Ascending aorta (tissue), 2 donors: Measurements from ENCODE around the gene GLS. TPM values are rescaled to one million over a fixed set of nuclear protein-coding genes. Genes with fewer than 3 reads are reported as not detected.
A peak's percentile ranks its signal among the peaks of the same experiment; 100 is the strongest.
"Not testable (repeated sequence)": the region's sequence is repeated elsewhere in the genome, so short reads cannot be mapped to it uniquely, and the experiment has no call there.

Experiments used
- DNase-seq, 2 donors: peaks; one replicate each; pipeline ENCODE4 v3.0.0-alpha.2; 2019; ENCODE audit warnings: low spot score in 2 of 2
- H3K27ac ChIP-seq, 2 donors: fragments of 200-600 bp; sonication (generic); one replicate each; pipeline ENCODE4 v1.5.1; 2016 to 2017; ENCODE audit warnings: mild to moderate bottlenecking in 1 of 2
- H3K27me3 ChIP-seq: fragments of 200-600 bp; sonication (generic); one replicate; pipeline ENCODE4 v1.5.1; 2017
- H3K36me3 ChIP-seq, 2 donors: fragments of 200-600 bp; sonication (generic); one replicate each; pipeline ENCODE4 v1.5.1; 2016
- H3K4me1 ChIP-seq, 2 donors: fragments of 200-600 bp; sonication (generic); one replicate each; pipeline ENCODE4 v1.5.1; 2016 to 2017; ENCODE audit warnings: mild to moderate bottlenecking in 1 of 2
- H3K4me3 ChIP-seq, 2 donors: fragments of 200-600 bp; sonication (generic); one replicate each; pipeline ENCODE4 v1.5.1; 2016 to 2017; ENCODE audit warnings: mild to moderate bottlenecking in 1 of 2
- H3K9me3 ChIP-seq, 2 donors: fragments of 200-600 bp; sonication (generic); one replicate each; pipeline ENCODE4 v1.5.1; 2016
- CTCF ChIP-seq, 3 experiments: fragments of 200-600 bp in 2 of 3; fragments of 450-650 bp in 1 of 3; sonication (generic) in 2 of 3; IDR thresholded peaks; one replicate each; pipeline ENCODE4 v1.5.1; 2016 to 2019; ENCODE audit warnings: antibody characterized with exemption in 3 of 3, mild to moderate bottlenecking in 1 of 3, moderate library complexity in 1 of 3
- intact Hi-C: fragments of 100-400 bp; cut with DNase I; formaldehyde crosslinking; loops from one replicate; pipeline ENCODE4 v1.15.1; 2023
- total RNA-seq: library from RNA; depleted of rRNA; stranded (reverse); fragments of >200 nt; gene quantifications from one replicate; pipeline ENCODE4 v1.1.0, GENCODE V29; 2016

The GLS gene
- total RNA-seq, 1 donor from 2014 or later: 132 TPM

DNA sequence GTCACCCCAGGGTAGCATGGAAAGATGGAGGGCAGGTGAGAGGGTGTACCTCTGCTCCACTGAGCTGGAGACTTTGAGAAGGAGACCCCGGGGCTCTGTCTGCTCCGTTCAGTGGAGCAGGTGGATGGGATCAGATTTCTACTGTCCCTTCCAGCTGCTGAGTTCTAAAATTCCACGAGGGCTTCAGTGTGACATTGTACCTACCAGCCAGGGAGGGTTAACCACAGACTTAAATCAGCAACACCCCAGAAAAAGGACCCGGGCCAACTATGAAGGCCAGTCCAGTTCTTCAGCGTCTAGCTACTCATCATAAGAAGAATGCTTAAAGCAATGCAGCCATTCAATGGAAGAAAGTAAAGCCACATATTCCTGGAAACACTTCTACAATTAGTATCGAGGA, 109.5 kb downstream of the GLS start:
- intact Hi-C loops: no loop called here
- Histone ChIP-seq H3K27ac (no peak overlapping the region), H3K4me1 (no peaks in the 10 kb centered on the region), H3K9me3 (no peaks in the 10 kb centered on the region), H3K36me3 (peaks cover 69 to 86% of the 10 kb centered on the region in 2 donors), H3K4me3 (no peak overlapping the region), H3K27me3 (no peaks in the 10 kb centered on the region)
- no peak for DNase-seq
- TF ChIP-seq CTCF (IDR thresholded peaks at IDR 0.05): no peak

DNA sequence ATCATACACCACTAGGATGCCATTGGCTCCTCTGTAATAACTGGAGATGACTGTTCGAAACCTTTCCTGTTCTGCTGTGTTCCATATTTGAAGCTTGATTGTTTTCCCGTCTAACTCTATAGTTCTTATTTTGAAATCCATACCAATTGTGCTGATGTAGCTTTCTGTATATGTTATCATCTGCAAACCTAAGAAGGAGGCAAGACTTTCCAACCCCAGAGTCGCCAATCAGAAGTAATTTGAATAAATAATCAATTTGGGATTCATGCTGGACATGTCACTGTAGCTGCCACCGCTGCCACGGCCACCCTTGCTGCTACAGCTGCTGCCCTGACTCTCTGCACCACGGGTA, 112.6 kb downstream of the GLS start:
- intact Hi-C loops: no loop called here
- no peak for TF ChIP-seq CTCF (IDR thresholded peaks at IDR 0.05)
- no peaks in the 10 kb centered on the region for H3K27me3 ChIP-seq
- no peaks in the 10 kb centered on the region for H3K9me3 ChIP-seq
- H3K36me3 ChIP-seq: peaks cover 65 to 86% of the 10 kb centered on the region in 2 donors
- H3K4me3 ChIP-seq: no peak overlapping the region
- no peak overlapping the region for H3K27ac ChIP-seq
- DNase-seq: no peak
- H3K4me1 ChIP-seq: no peaks in the 10 kb centered on the region

DNA sequence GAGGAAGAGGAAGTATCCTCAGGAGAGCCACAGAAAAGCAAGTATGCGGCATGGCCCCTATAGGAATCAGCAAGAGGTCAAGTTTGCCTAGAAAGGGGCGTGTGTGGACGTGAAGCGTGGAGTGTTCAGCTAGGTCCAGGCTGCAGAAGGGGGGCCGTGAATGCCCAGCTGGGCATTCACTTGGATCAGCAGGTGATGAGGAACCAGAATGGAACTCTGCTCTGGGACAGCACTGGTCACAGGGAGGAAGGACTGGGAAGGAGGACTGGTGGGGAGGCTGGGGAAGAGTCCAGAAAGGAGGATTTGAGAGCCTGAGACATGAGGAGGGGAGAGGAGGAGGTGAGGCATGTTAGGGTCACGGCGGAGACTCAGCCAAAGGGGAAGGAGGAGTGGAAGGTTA, 113.5 kb downstream of the GLS start:
- TF ChIP-seq CTCF (IDR thresholded peaks at IDR 0.05): no peak
- no peak overlapping the region for H3K4me3 ChIP-seq
- H3K36me3 ChIP-seq: peaks cover 65 to 87% of the 10 kb centered on the region in 2 donors

DNA sequence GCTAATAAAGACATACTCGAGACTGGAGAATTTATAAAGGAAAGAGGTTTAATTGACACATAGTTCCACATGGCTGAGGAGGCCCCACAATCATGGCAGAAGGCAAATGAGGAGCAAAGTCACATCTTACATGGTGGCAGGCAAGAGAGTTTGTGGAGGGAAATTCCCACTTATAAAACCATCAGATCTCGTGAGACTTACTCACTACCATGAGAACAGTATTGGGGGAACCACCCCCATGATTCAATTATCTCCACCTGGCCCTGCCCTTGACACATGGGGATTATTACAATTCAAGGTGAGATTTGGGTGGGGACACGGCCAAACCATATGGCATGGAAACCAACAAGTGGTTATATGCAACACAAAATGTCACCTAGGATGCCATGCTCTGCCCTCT, 114.7 kb downstream of the GLS start:
- H3K27ac ChIP-seq, intact Hi-C loops, H3K4me1 ChIP-seq, H3K4me3 ChIP-seq, H3K27me3 ChIP-seq, H3K9me3 ChIP-seq, DNase-seq: not testable (repeated sequence)
- peaks cover 59 to 86% of the 10 kb centered on the region in 2 donors for H3K36me3 ChIP-seq

More for the DNA sequence above, 113.5 kb downstream of the GLS start:
- Histone ChIP-seq H3K9me3 (no peaks in the 10 kb centered on the region), H3K27me3 (no peaks in the 10 kb centered on the region), H3K4me1 (no peaks in the 10 kb centered on the region), H3K27ac (no peak overlapping the region)
- DNase-seq: no peak
- intact Hi-C loops: no loop called here

GRCh38 chr2:190996338-190996946, 115.8 kb downstream of the GLS start:
- Histone ChIP-seq H3K4me1 (no peaks in the 10 kb centered on the region), H3K27me3 (no peaks in the 10 kb centered on the region), H3K9me3 (no peaks in the 10 kb centered on the region), H3K36me3 (peaks cover 55 to 85% of the 10 kb centered on the region in 2 donors), H3K4me3 (no peak overlapping the region), H3K27ac (no peak overlapping the region)
- TF ChIP-seq CTCF (IDR thresholded peaks at IDR 0.05): peak in 2 of 3 experiments; percentile 18 to 44
- intact Hi-C loops: no loop called here
- no peak for DNase-seq

- no peaks in the 10 kb centered on the region for H3K9me3 ChIP-seq
- TF ChIP-seq CTCF (IDR thresholded peaks at IDR 0.05): no peak
- no peak for DNase-seq
- no peak overlapping the region for H3K27ac ChIP-seq
- H3K4me1 ChIP-seq: no peaks in the 10 kb centered on the region
- no peaks in the 10 kb centered on the region for H3K27me3 ChIP-seq
- intact Hi-C loops: no loop called here
- no peak overlapping the region for H3K4me3 ChIP-seq
- peaks cover 54 to 90% of the 10 kb centered on the region in 2 donors for H3K36me3 ChIP-seq
Observed at GRCh38 chr2:190996947-190997346, 116.3 kb downstream of the GLS start.
